Measurements from ENCODE around the gene PDIK1L.

Gene PDIK1L

GRCh38 chr1:26155370-26156284 lies 44.0 kb downstream of the PDIK1L start:
- no peak for DNase-seq (ENCODE audit: low read depth, low spot score)

GRCh38 chr1:26156285-26157038 lies 44.8 kb downstream of the PDIK1L start:
- DNase-seq (ENCODE audit: low read depth, low spot score) = no peak

GRCh38 chr1:26158271-26158907 lies 46.8 kb downstream of the PDIK1L start:
- DNase-seq (ENCODE audit: low read depth, low spot score) = no peak

- no peak for DNase-seq (ENCODE audit: low read depth, low spot score)
Measured at GRCh38 chr1:26158908-26159742, 47.5 kb downstream of the PDIK1L start, which contains the start of gene FAM110D. FAM110D (plus strand) TSS chr1:26159079; CDS start chr1:26161292, 2,213 bp downstream.

- DNase-seq (ENCODE audit: low read depth, low spot score) = no peak
Measured at GRCh38 chr1:26159743-26160039, 48.1 kb downstream of the PDIK1L start.

GRCh38 chr1:26160527-26161414 lies 49.1 kb downstream of the PDIK1L start:
- DNase-seq (ENCODE audit: low read depth, low spot score) = no peak

GRCh38 chr1:26161415-26162219 lies 50.0 kb downstream of the PDIK1L start:
- DNase-seq (ENCODE audit: low read depth, low spot score) = peak; percentile 76

GRCh38 chr1:26162220-26162709 lies 50.6 kb downstream of the PDIK1L start:
- DNase-seq (ENCODE audit: low read depth, low spot score) = no peak

- DNase-seq (ENCODE audit: low read depth, low spot score) = no peak
Measured at GRCh38 chr1:26163684-26164035, 52.0 kb downstream of the PDIK1L start.

GRCh38 chr1:26164036-26164860 lies 52.6 kb downstream of the PDIK1L start:
- DNase-seq (ENCODE audit: low read depth, low spot score) = peak; percentile 70

- DNase-seq (ENCODE audit: low read depth, low spot score) = no peak
Measured at GRCh38 chr1:26164861-26165842, 53.5 kb downstream of the PDIK1L start.

- DNase-seq (ENCODE audit: low read depth, low spot score) = no peak
Measured at GRCh38 chr1:26166719-26167281, 55.2 kb downstream of the PDIK1L start.

GRCh38 chr1:26168410-26169197 lies 57.0 kb downstream of the PDIK1L start, which contains the start of gene C1orf232:
C1orf232 (minus strand) TSS chr1:26168963; CDS start chr1:26168499, 464 bp downstream.
- no peak for DNase-seq (ENCODE audit: low read depth, low spot score)

GRCh38 chr1:26169198-26169554 lies 57.6 kb downstream of the PDIK1L start:
- DNase-seq (ENCODE audit: low read depth, low spot score) = no peak

GRCh38 chr1:26169669-26170471 lies 58.2 kb downstream of the PDIK1L start, which contains the start of gene ZNF593:
ZNF593 (plus strand) TSS chr1:26169908; CDS start chr1:26169984, 76 bp downstream.
- peak; percentile 96 for DNase-seq (ENCODE audit: low read depth, low spot score)

Data from astrocyte of the hippocampus (primary cell).